Naive thymus-derived CD8-positive, alpha-beta T cell (primary cell): ENCODE data around the gene DDX31. TPM values are rescaled to one million over a fixed set of nuclear protein-coding genes. Genes with fewer than 3 reads are reported as not detected.

Experiments
- ATAC-seq, 2 donors: fragments of 150-1000 bp; cut with Tn5 transposase in 1 of 2; sonication (Bioruptor Pico), chemical (Tn5 transposase) in 1 of 2; 1 replicate in 1 of 2; 2 replicates in 1 of 2; pipeline ENCODE4 v1.10.0; 2021; ENCODE audit warnings: mild to moderate bottlenecking in 2 of 2, moderate library complexity in 2 of 2
- POLR2A ChIA-PET: fragments of 350-600 bp; sonication (Branson Sonifier 250); formaldehyde crosslinking; loops from one replicate; lab custom pipeline; 2021; ENCODE audit warnings: antibody characterized with exemption; lab: Charles Lee
- DNase-seq, 10 donors: peaks; one replicate each; pipeline versions ENCODE4 v3.0.0 to v3.0.0-alpha.2; 2020 to 2022
- H3K27ac Mint-ChIP-seq, 10 donors: one replicate each; pipeline ENCODE4 v1.8.0; 2020 to 2022; ENCODE audit warnings: mild to moderate bottlenecking in 10 of 10, mixed read lengths in 10 of 10, moderate library complexity in 4 of 10, inconsistent platforms in 1 of 10
- H3K27me3 Mint-ChIP-seq, 5 donors: one replicate each; pipeline ENCODE4 v1.8.0; 2021 to 2022; ENCODE audit warnings: mixed read lengths in 5 of 5
- H3K36me3 Mint-ChIP-seq, 3 donors: one replicate each; pipeline ENCODE4 v1.8.0; 2020 to 2022; ENCODE audit warnings: mixed read lengths in 3 of 3, mild to moderate bottlenecking in 2 of 3, inconsistent platforms in 1 of 3
- H3K4me1 Mint-ChIP-seq, 4 donors: one replicate each; pipeline ENCODE4 v1.8.0; 2021 to 2022; ENCODE audit warnings: mixed read lengths in 4 of 4
- H3K4me3 Mint-ChIP-seq, 10 donors: one replicate each; pipeline ENCODE4 v1.8.0; 2020 to 2022; ENCODE audit warnings: mild to moderate bottlenecking in 10 of 10, mixed read lengths in 10 of 10, moderate library complexity in 6 of 10, inconsistent platforms in 1 of 10
- H3K9me3 Mint-ChIP-seq, 9 donors: one replicate each; pipeline ENCODE4 v1.8.0; 2020 to 2022; ENCODE audit warnings: mixed read lengths in 9 of 9, mild to moderate bottlenecking in 3 of 9, inconsistent platforms in 1 of 9, moderate library complexity in 1 of 9
- polyA plus RNA-seq, 3 donors: library from polyadenylated mRNA; unstranded; fragments of 300-500 nt; fragmentation: Illumina TruSeq; gene quantifications; one replicate each; pipeline ENCODE4 v1.2.3, GENCODE V29; 2021
- total RNA-seq, 8 experiments: library from RNA in 2 of 8; stranded (reverse) in 2 of 8; gene quantifications; one replicate each; pipeline ENCODE4 v1.2.3 and lab custom pipeline; 2021 to 2026

Gene DDX31
- total and polyA plus RNA-seq, 5 experiments from 2014 or later = 6.2 to 25.2 (median 9.7) TPM

DNA sequence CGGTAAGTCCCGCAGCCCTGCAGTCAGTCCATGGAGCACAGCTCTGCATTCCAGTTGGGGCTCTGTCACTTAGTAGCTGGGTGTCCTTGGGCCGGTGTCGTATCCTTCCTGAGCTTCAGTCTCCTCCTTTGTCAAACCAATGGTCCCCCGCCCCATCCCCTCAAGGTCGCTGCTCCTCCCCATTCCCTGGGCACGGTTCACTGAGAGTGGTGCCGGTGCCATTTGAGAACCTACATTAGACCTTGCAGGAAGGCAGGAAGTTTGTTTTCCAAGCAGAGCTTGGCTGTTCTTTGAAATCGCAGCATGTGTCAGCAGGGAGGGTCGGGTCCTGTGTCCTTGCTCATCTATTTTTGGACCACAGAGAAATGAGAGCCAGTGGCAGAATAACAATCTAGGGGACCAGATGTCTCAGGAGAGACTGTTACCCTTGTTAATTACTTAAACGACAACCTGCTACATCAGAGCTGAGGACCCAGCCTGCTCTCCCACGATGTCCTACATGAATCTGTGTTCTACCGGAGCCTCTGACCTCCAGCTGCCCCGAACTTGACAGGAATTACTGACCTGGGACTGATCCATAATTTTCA is 109.1 kb downstream of the DDX31 start:
- H3K36me3 Mint-ChIP-seq = peaks cover 0 to 15% (median 9%) of the 10 kb centered on the region in 3 donors
- H3K27me3 Mint-ChIP-seq = peaks cover 9 to 56% (median 37%) of the 10 kb centered on the region in 5 donors
- H3K4me3 Mint-ChIP-seq = no peak overlapping the region
- H3K9me3 Mint-ChIP-seq = peaks cover 0 to 13% (median 4%) of the 10 kb centered on the region in 9 donors
- no peaks in the 10 kb centered on the region for H3K4me1 Mint-ChIP-seq
- DNase-seq = peak in 1 of 10 donors; percentile 34
- POLR2A ChIA-PET = no interaction called here
- H3K27ac Mint-ChIP-seq = no peak overlapping the region
- no peak for ATAC-seq

DNA sequence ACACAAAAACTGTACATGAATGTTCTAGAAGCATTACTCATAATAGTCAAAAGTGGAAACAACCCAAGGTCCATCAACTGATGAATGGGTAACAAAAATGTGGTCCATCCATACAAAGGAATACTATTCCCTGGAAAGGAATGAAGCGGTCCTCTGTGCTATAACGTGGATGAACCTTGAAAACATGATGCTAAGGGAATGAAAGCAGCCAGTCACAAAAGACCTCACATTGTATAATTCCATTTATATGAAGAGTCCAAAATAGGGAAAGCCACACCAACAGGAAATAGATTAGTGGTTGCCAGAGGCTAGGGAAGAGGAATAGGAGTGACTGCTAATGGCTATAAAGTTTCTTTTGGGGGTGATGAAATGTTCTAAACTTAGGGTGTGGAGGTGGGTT is 110.1 kb downstream of the DDX31 start:
- Mint-ChIP-seq H3K4me3 (no peak overlapping the region), H3K4me1 (no peaks in the 10 kb centered on the region), H3K9me3 (peaks cover 0 to 13% (median 5%) of the 10 kb centered on the region in 9 donors), H3K27me3 (peaks cover 12 to 52% (median 37%) of the 10 kb centered on the region in 5 donors), H3K36me3 (peaks cover 0 to 15% (median 9%) of the 10 kb centered on the region in 3 donors), H3K27ac (no peak overlapping the region)
- POLR2A ChIA-PET = interaction anchor here (0.6 kb wide), 1 partner anchor 1955 kb away, joined by 4 read pairs; no protein-coding TSS in a partner anchor
- DNase-seq (no peak), ATAC-seq (no peak)

- Mint-ChIP-seq H3K36me3 (peaks cover 2 to 15% (median 11%) of the 10 kb centered on the region in 3 donors), H3K27me3 (peaks cover 14 to 38% (median 31%) of the 10 kb centered on the region in 5 donors), H3K4me3 (no peak overlapping the region), H3K9me3 (peaks cover 0 to 13% (median 5%) of the 10 kb centered on the region in 9 donors), H3K27ac (no peak overlapping the region), H3K4me1 (no peaks in the 10 kb centered on the region)
- ATAC-seq = no peak
- POLR2A ChIA-PET = no interaction called here
- no peak for DNase-seq
These were observed 112.6 kb downstream of the DDX31 start for GRCh38 chr9:132557159-132557558.

- POLR2A ChIA-PET = no interaction called here
- H3K9me3 Mint-ChIP-seq = peaks cover 0 to 13% (median 5%) of the 10 kb centered on the region in 9 donors
- H3K36me3 Mint-ChIP-seq = peaks cover 2 to 15% (median 11%) of the 10 kb centered on the region in 3 donors
- no peak for ATAC-seq
- no peaks in the 10 kb centered on the region for H3K4me1 Mint-ChIP-seq
- H3K27ac Mint-ChIP-seq = no peak overlapping the region
- no peak overlapping the region for H3K4me3 Mint-ChIP-seq
- DNase-seq = no peak
- peaks cover 12 to 38% (median 29%) of the 10 kb centered on the region in 5 donors for H3K27me3 Mint-ChIP-seq
These were observed 113.1 kb downstream of the DDX31 start for GRCh38 chr9:132556714-132557113.

DNA sequence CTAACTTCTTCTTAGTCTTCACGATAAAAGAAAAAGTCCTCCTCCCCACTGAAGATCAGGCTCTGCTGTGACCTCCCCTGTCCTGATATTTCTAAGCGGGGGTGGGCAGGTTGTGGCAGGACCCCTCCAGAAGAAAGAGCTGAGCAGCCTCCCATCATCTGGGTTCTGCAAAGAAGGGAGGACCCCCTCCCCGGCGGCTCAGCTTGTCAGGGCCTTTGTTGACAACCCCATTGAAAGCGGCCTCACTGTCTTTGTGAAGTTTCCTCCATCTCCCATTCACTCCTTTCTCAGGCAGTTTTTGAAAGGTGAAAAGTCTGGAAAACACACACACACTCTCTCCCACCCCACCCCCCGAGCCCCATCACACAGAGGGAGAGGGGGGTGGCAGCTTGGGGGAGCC is 113.5 kb downstream of the DDX31 start:
- POLR2A ChIA-PET = no interaction called here
- peaks cover 0 to 13% (median 5%) of the 10 kb centered on the region in 9 donors for H3K9me3 Mint-ChIP-seq
- no peak for DNase-seq
- peaks cover 2 to 15% (median 11%) of the 10 kb centered on the region in 3 donors for H3K36me3 Mint-ChIP-seq
- H3K27ac Mint-ChIP-seq = no peak overlapping the region
- H3K27me3 Mint-ChIP-seq = peaks cover 12 to 33% (median 27%) of the 10 kb centered on the region in 5 donors
- ATAC-seq = no peak
- no peaks in the 10 kb centered on the region for H3K4me1 Mint-ChIP-seq
- no peak overlapping the region for H3K4me3 Mint-ChIP-seq

DNA sequence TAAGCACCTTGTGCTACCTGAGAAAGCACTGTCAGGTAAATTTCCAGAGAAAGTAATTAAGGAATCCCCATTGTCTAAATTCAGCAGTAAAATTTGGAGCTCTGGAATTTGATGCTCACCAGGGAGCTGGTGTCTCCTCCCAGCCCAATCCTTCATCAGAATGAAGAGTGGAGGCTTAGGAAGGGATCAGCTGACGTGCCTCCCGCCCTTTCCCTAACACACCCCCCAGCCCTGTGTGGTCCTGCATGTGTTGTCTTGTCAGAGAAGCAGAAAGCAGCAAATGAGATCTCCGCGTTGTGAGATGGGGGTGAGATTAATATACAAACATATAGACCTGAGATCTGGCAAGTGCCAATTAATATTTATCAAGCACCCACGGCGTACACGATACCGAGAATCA is 114.3 kb downstream of the DDX31 start:
- POLR2A ChIA-PET = no interaction called here
- no peak overlapping the region for H3K4me3 Mint-ChIP-seq
- H3K36me3 Mint-ChIP-seq = peaks cover 2 to 13% (median 11%) of the 10 kb centered on the region in 3 donors
- no peak overlapping the region for H3K27ac Mint-ChIP-seq
- ATAC-seq (no peak), DNase-seq (no peak)
- no peaks in the 10 kb centered on the region for H3K4me1 Mint-ChIP-seq
- peaks cover 0 to 13% (median 5%) of the 10 kb centered on the region in 9 donors for H3K9me3 Mint-ChIP-seq
- peaks cover 13 to 29% (median 26%) of the 10 kb centered on the region in 5 donors for H3K27me3 Mint-ChIP-seq

GRCh38 chr9:132554755-132555154 is 115.0 kb downstream of the DDX31 start:
- POLR2A ChIA-PET = no interaction called here
- H3K27ac Mint-ChIP-seq = no peak overlapping the region

DNA sequence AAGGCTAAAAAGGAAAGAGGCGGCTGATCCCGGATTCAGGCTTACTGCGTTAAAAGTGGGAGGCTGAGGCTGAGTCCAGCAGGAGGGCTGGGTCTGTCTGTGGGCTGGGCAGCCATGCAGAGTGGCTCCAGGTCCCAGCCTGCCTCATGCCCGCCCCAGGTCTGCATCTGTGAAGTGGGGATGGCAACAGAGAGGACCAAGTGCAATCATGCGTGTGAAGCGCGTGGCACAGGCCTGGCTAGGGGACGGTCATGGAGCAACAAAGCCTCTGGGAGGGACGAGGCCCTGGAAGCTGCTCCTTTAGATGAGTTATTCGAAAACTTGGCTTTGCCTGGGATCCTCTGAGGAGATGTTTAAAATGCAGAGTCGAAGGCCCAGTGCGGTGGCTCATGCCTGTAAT is 117.7 kb downstream of the DDX31 start:
- POLR2A ChIA-PET = no interaction called here

More at GRCh38 chr9:132554755-132555154, 115.0 kb downstream of the DDX31 start:
- Mint-ChIP-seq H3K27me3 (peaks cover 11 to 28% (median 21%) of the 10 kb centered on the region in 5 donors), H3K9me3 (peaks cover 0 to 9% (median 5%) of the 10 kb centered on the region in 9 donors), H3K36me3 (peaks cover 2 to 11% (median 11%) of the 10 kb centered on the region in 3 donors), H3K4me3 (no peak overlapping the region), H3K4me1 (no peaks in the 10 kb centered on the region)
- DNase-seq (no peak), ATAC-seq (no peak)

DNA sequence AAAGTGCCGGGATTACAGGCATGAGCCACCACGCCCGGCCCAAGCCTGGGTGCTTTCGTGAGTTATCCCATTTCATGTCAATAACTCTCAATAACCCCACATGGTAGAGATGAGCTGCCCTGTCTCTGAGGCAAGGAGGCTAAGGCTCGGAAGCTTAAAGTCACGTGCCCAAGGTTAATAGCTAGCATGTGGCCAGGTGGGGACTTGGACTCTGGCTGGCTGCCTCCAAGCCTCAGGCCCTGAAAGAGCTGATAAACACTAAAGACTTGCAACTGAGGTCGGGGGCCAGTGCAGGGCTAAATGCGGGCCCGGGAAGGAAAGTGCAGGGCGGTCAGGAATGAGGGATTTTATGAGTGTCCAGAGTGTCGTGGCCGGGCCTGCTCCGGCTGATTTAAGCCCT is 118.2 kb downstream of the DDX31 start:
- H3K4me1 Mint-ChIP-seq = peaks cover 0 to 1% (median 0%) of the 10 kb centered on the region in 4 donors
- POLR2A ChIA-PET = no interaction called here
- ATAC-seq = no peak

More for the DNA sequence above, 117.7 kb downstream of the DDX31 start:
- DNase-seq (no peak), ATAC-seq (no peak)
- H3K27ac Mint-ChIP-seq = no peak overlapping the region
- H3K4me3 Mint-ChIP-seq = no peak overlapping the region
- H3K36me3 Mint-ChIP-seq = peaks cover 0 to 2% (median 2%) of the 10 kb centered on the region in 3 donors
- H3K27me3 Mint-ChIP-seq = peaks cover 3 to 25% (median 7%) of the 10 kb centered on the region in 5 donors
- peaks cover 0 to 1% (median 0%) of the 10 kb centered on the region in 4 donors for H3K4me1 Mint-ChIP-seq
- H3K9me3 Mint-ChIP-seq = peaks cover 0 to 3% (median 0%) of the 10 kb centered on the region in 9 donors

DNA sequence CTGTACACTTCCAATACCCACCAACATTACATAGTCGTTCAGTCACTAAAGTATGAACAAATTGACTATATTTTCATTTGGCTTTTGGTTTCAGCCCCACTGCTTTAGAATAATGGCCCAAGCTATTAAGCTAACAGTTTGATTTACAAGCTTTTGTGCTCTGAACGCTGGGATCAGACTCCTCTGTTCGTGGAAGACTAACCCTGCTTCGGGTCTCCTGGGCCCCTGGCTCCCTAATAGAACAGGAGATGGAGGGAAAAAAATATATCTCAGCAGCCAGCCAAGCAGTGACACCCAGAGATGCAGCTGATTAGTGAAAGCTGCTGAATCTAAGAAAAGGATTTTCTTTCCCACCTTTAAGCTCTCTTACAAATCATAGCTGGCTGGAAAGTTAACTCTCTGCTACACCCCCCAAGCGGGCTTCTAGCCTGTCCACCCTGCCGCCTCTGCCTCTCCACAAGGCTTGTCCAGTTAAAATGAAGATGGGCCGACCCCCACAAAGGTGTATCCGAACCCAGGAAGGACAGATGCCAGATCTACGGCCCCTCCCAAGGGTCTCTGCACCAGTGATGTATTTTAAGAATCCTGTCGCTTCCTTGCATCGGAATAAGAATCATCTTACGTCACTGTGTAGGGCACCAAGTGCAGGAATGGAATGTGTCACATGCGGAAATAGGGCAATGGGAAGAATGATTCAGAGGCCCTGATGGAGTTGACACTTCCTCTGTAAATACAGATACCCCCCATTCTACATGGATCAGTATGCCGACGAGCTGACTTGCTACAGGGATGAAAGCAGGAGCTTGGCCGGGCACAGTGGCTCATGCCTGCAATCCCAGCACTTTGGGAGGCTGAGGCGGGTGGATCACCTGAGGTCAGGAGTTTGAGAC is 120.8 kb downstream of the DDX31 start:
- Mint-ChIP-seq H3K36me3 (peaks cover 0 to 2% (median 2%) of the 10 kb centered on the region in 3 donors), H3K4me3 (no peak overlapping the region), H3K4me1 (peaks cover 0 to 1% (median 0%) of the 10 kb centered on the region in 4 donors), H3K9me3 (no peaks in the 10 kb centered on the region), H3K27ac (no peak overlapping the region), H3K27me3 (peaks cover 0 to 39% (median 6%) of the 10 kb centered on the region in 5 donors)
- ATAC-seq = no peak
- POLR2A ChIA-PET = no interaction called here
- DNase-seq = no peak

More for the DNA sequence above, 118.2 kb downstream of the DDX31 start:
- no peak overlapping the region for H3K4me3 Mint-ChIP-seq
- H3K27ac Mint-ChIP-seq = no peak overlapping the region
- peaks cover 0 to 2% (median 2%) of the 10 kb centered on the region in 3 donors for H3K36me3 Mint-ChIP-seq
- H3K9me3 Mint-ChIP-seq = peaks cover 0 to 3% (median 0%) of the 10 kb centered on the region in 9 donors
- no peak for DNase-seq
- peaks cover 0 to 23% (median 7%) of the 10 kb centered on the region in 5 donors for H3K27me3 Mint-ChIP-seq

GRCh38 chr9:132547976-132548730 is 121.6 kb downstream of the DDX31 start:
- POLR2A ChIA-PET = no interaction called here
- H3K4me3 Mint-ChIP-seq = no peak overlapping the region
- no peaks in the 10 kb centered on the region for H3K9me3 Mint-ChIP-seq
- H3K27me3 Mint-ChIP-seq = peaks cover 0 to 39% (median 6%) of the 10 kb centered on the region in 5 donors
- peaks cover 0 to 1% (median 0%) of the 10 kb centered on the region in 4 donors for H3K4me1 Mint-ChIP-seq
- no peak for ATAC-seq
- DNase-seq = no peak
- peaks cover 0 to 2% (median 2%) of the 10 kb centered on the region in 3 donors for H3K36me3 Mint-ChIP-seq
- H3K27ac Mint-ChIP-seq = no peak overlapping the region

DNA sequence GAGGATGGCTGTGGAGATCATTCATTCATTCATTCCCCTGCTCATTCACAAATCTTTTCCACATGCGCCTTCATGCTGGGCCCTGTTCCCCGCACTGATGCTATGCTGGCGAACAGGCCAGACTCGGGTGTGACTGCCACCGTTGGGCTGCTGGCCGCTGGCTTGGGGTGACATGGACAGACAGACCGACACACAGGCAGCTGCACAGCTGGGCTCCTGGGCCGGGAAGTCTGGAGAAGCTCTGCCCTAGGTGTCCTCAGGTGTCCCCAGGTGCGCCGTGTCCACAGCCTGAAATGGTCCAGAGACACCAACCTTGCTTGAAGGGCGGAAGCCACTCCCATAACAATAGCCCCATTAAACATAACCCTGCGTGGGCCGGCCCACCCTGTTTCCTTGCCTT is 122.3 kb downstream of the DDX31 start:
- H3K36me3 Mint-ChIP-seq = peaks cover 0 to 2% (median 0%) of the 10 kb centered on the region in 3 donors
- peaks cover 0 to 1% (median 0%) of the 10 kb centered on the region in 4 donors for H3K4me1 Mint-ChIP-seq
- no peak overlapping the region for H3K4me3 Mint-ChIP-seq
- peak overlapping the region in 1 of 10 donors; percentile 25 for H3K27ac Mint-ChIP-seq
- peaks cover 0 to 39% (median 6%) of the 10 kb centered on the region in 5 donors for H3K27me3 Mint-ChIP-seq
- H3K9me3 Mint-ChIP-seq = no peaks in the 10 kb centered on the region
- POLR2A ChIA-PET = no interaction called here
- no peak for ATAC-seq
- DNase-seq = no peak
